HepG2 (cell line): Measurements from ENCODE around the gene PRKCB.

Experiments used
- ZFAT ChIP-seq: sonication (generic); formaldehyde crosslinking; conservative IDR thresholded peaks from 2 replicates; pipeline ENCODE4 v1.8.1; 2023; ENCODE audit warnings: missing genetic modification reagents, inconsistent platforms
- ZFP36L2 ChIP-seq: sonication (generic); formaldehyde crosslinking; IDR thresholded peaks from 2 replicates; pipeline ENCODE4 v1.4.0; 2020; ENCODE audit warnings: missing genetic modification reagents
- TF ChIP-seq, protein P1 (sequence below): sonication (generic); formaldehyde crosslinking; IDR thresholded peaks from 2 replicates; pipeline ENCODE4 v1.8.0; 2022; ENCODE audit warnings: missing genetic modification reagents, low read depth, mild to moderate bottlenecking, borderline replicate concordance
- TF ChIP-seq, protein P2 (sequence below): sonication (generic); formaldehyde crosslinking; conservative IDR thresholded peaks from 2 replicates; pipeline ENCODE4 v1.5.0; 2020; ENCODE audit warnings: missing genetic modification reagents

DNA sequence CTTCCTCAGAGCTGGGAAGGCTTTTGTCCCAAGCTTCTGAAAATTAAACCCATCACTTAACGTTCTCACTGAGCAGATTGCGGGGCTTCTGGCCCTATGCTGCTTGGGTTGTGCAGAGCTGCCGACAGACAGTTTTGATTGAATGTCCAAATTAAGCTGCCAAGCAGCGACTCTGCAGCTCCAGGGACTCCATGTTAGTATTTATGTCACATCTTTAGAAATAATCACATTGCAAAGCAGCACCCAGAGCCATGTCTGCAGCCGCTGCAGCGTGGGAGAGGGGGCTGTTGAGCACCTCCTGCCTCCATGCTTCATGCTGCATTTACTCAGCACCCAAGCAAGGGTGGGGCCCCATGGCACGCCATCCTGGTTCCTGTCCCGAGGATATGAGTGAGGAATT lies 242.2 kb downstream of the PRKCB start:
- TF ChIP-seq, protein P1, sequence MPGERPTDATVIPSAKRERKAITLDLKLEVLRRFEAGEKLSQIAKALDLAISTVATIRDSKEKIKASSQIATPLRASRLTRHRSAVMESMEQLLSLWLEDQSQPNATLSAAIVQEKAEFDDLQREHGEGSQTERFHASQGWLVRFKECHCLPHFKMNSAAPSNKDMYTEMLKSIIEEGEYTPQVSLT (CRISPR knock-in tag) = no peak
- no peak for TF ChIP-seq ZFAT (CRISPR knock-in tag)
- TF ChIP-seq, protein P2, sequence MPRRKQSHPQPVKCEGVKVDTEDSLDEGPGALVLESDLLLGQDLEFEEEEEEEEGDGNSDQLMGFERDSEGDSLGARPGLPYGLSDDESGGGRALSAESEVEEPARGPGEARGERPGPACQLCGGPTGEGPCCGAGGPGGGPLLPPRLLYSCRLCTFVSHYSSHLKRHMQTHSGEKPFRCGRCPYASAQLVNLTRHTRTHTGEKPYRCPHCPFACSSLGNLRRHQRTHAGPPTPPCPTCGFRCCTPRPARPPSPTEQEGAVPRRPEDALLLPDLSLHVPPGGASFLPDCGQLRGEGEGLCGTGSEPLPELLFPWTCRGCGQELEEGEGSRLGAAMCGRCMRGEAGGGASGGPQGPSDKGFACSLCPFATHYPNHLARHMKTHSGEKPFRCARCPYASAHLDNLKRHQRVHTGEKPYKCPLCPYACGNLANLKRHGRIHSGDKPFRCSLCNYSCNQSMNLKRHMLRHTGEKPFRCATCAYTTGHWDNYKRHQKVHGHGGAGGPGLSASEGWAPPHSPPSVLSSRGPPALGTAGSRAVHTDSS (CRISPR knock-in tag) = no peak
- TF ChIP-seq ZFP36L2 = no peak
